ENCODE measurements around the gene ETNK1.
A peak's percentile ranks its signal among the peaks of the same experiment; 100 is the strongest.

Gene ETNK1

DNA sequence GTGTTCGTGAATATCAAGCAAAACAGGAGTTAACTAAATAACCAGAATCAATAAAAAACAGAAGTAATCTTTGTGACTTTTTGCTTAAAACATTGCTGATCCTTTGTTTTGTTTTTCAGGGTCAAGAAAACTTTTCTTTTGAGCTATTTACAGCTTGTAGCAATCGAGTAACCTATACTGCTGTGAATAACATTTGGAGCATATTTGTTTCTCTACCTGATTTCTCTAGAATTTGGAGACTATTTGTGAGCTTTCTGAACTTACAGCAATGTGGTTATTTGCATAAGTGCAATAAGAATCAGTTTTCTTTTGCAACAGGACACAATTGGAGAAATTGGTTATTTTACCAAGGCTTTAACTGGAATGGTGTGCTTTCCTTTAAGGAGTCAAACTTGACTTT is 7.3 kb upstream of the ETNK1 start:
- no peaks in the 10 kb centered on the region for H3K79me2 ChIP-seq (ENCODE audit: insufficient read depth, low read length)
- peaks cover 33% of the 10 kb centered on the region for H3K9me3 ChIP-seq (ENCODE audit: insufficient read depth, low read length, severe bottlenecking)
- no peak overlapping the region for H3K27ac ChIP-seq (ENCODE audit: low read length)
- H3K4me3 ChIP-seq (ENCODE audit: low read depth in 1 of 2, low read length in 2 of 2): no peak overlapping the region
- DNase-seq (no peak), ATAC-seq (ENCODE audit: insufficient read depth, low read depth) (no peak)
- TF ChIP-seq CTCF (IDR thresholded peaks at IDR 0.05; ENCODE audit: borderline replicate concordance, extremely low read depth, low read length, poor library complexity, severe bottlenecking) (no peak), EZH2 (IDR thresholded peaks at IDR 0.05; ENCODE audit: borderline replicate concordance, low read depth, low read length, severe bottlenecking) (no peak)
- no peaks in the 10 kb centered on the region for H4K20me1 ChIP-seq (ENCODE audit: insufficient read depth, low read length)
- H3K9ac ChIP-seq (ENCODE audit: low read depth, low read length): no peak overlapping the region
- H3K4me2 ChIP-seq (ENCODE audit: insufficient read depth, low read length): no peak overlapping the region
- no peaks in the 10 kb centered on the region for H3K4me1 ChIP-seq (ENCODE audit: insufficient read depth, low read length)
- no peaks in the 10 kb centered on the region for H3K36me3 ChIP-seq (ENCODE audit: insufficient read depth, low read length)
- peaks cover 3% of the 10 kb centered on the region for H3K27me3 ChIP-seq (ENCODE audit: insufficient read depth, low read length, poor library complexity)
- no peak overlapping the region for H2AFZ ChIP-seq (ENCODE audit: low read depth, low read length)

GRCh38 chr12:22624548-22624869 is 462 bp upstream of the ETNK1 start:
- H3K9ac ChIP-seq (ENCODE audit: low read depth, low read length): peak overlapping the region; percentile 81
- peaks cover 18% of the 10 kb centered on the region for H4K20me1 ChIP-seq (ENCODE audit: insufficient read depth, low read length)
- peaks cover 41% of the 10 kb centered on the region for H3K4me1 ChIP-seq (ENCODE audit: insufficient read depth, low read length)
- H3K36me3 ChIP-seq (ENCODE audit: insufficient read depth, low read length): peaks cover 11% of the 10 kb centered on the region
- peaks cover 51% of the 10 kb centered on the region for H3K79me2 ChIP-seq (ENCODE audit: insufficient read depth, low read length)
- TF ChIP-seq CTCF (IDR thresholded peaks at IDR 0.05; ENCODE audit: borderline replicate concordance, extremely low read depth, low read length, poor library complexity, severe bottlenecking) (no peak), EZH2 (IDR thresholded peaks at IDR 0.05; ENCODE audit: borderline replicate concordance, low read depth, low read length, severe bottlenecking) (no peak)
- DNase-seq (no peak), ATAC-seq (ENCODE audit: insufficient read depth, low read depth) (peak; percentile 34)
- peaks cover 3% of the 10 kb centered on the region for H3K27me3 ChIP-seq (ENCODE audit: insufficient read depth, low read length, poor library complexity)
- H3K27ac ChIP-seq (ENCODE audit: low read length): peak overlapping the region; percentile 87
- no peaks in the 10 kb centered on the region for H3K9me3 ChIP-seq (ENCODE audit: insufficient read depth, low read length, severe bottlenecking)
- H2AFZ ChIP-seq (ENCODE audit: low read depth, low read length): peak overlapping the region; percentile 98
- H3K4me3 ChIP-seq (ENCODE audit: low read depth in 1 of 2, low read length in 2 of 2): peak overlapping the region; percentile 65 to 88; a peak in 3 of 4 replicates
- peak overlapping the region; percentile 93 for H3K4me2 ChIP-seq (ENCODE audit: insufficient read depth, low read length)

GRCh38 chr12:22625762-22626294 is 857 bp downstream of the ETNK1 start:
- DNase-seq (peak; percentile 46), ATAC-seq (ENCODE audit: insufficient read depth, low read depth) (peak; percentile 41)
- peaks cover 44% of the 10 kb centered on the region for H3K4me1 ChIP-seq (ENCODE audit: insufficient read depth, low read length)
- peak overlapping the region; percentile 87 for H3K27ac ChIP-seq (ENCODE audit: low read length)
- peak overlapping the region; percentile 65 to 88 for H3K4me3 ChIP-seq (ENCODE audit: low read depth in 1 of 2, low read length in 2 of 2)
- H2AFZ ChIP-seq (ENCODE audit: low read depth, low read length): peak overlapping the region; percentile 98
- H3K79me2 ChIP-seq (ENCODE audit: insufficient read depth, low read length): peaks cover 64% of the 10 kb centered on the region
- no peaks in the 10 kb centered on the region for H3K27me3 ChIP-seq (ENCODE audit: insufficient read depth, low read length, poor library complexity)
- H3K36me3 ChIP-seq (ENCODE audit: insufficient read depth, low read length): peaks cover 19% of the 10 kb centered on the region
- no peaks in the 10 kb centered on the region for H3K9me3 ChIP-seq (ENCODE audit: insufficient read depth, low read length, severe bottlenecking)
- peak overlapping the region; percentile 93 for H3K4me2 ChIP-seq (ENCODE audit: insufficient read depth, low read length)
- no peak for TF ChIP-seq CTCF (IDR thresholded peaks at IDR 0.05; ENCODE audit: borderline replicate concordance, extremely low read depth, low read length, poor library complexity, severe bottlenecking)
- TF ChIP-seq EZH2 (IDR thresholded peaks at IDR 0.05; ENCODE audit: borderline replicate concordance, low read depth, low read length, severe bottlenecking): no peak
- peak overlapping the region; percentile 81 for H3K9ac ChIP-seq (ENCODE audit: low read depth, low read length)
- H4K20me1 ChIP-seq (ENCODE audit: insufficient read depth, low read length): peaks cover 25% of the 10 kb centered on the region

Data from DND-41 (cell line).